Right lobe of liver (tissue), 4 donors: ENCODE results near the gene FGB.

Source experiments
- POLR2A ChIP-seq: fragments of 450-650 bp; IDR thresholded peaks from one replicate; pipeline ENCODE4 v1.6.1; 2017; ENCODE audit warnings: antibody characterized with exemption, mild to moderate bottlenecking
- TF ChIP-seq, protein P1 (sequence below), 4 donors: fragments of 200-600 bp in 3 of 4; fragments of 450-650 bp in 1 of 4; IDR thresholded peaks; one replicate each; pipeline versions ENCODE4 v1.5.1 to v1.8.0; 2016 to 2022; ENCODE audit warnings: antibody characterized with exemption in 4 of 4, mild to moderate bottlenecking in 2 of 4
- donor health status: DM: no; HTN: no; CAD: no.
- donor health status: DM: no; HTN: no; CAD: no.
- donor health status: DM: no; HTN: yes; CAD: no.

DNA sequence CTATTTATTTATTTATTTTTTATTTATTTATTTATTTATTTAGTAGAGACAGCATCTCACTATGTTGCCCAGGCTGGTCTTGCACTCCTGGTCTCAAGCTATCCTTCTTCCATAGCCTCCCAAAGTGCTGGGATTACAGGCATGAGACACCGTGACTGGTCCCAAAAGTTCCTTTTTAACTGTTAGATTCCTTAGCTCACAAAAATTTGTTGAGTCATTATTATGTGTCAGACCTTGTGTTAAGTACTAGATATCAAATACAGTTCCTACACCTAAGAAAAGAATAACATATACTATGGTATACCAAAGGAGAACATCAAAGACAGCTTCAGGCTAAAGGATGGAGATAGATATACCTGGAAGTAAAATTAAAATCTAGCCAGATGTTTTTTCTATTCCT is 16.1 kb downstream of the FGB start:
- TF ChIP-seq, protein P1, sequence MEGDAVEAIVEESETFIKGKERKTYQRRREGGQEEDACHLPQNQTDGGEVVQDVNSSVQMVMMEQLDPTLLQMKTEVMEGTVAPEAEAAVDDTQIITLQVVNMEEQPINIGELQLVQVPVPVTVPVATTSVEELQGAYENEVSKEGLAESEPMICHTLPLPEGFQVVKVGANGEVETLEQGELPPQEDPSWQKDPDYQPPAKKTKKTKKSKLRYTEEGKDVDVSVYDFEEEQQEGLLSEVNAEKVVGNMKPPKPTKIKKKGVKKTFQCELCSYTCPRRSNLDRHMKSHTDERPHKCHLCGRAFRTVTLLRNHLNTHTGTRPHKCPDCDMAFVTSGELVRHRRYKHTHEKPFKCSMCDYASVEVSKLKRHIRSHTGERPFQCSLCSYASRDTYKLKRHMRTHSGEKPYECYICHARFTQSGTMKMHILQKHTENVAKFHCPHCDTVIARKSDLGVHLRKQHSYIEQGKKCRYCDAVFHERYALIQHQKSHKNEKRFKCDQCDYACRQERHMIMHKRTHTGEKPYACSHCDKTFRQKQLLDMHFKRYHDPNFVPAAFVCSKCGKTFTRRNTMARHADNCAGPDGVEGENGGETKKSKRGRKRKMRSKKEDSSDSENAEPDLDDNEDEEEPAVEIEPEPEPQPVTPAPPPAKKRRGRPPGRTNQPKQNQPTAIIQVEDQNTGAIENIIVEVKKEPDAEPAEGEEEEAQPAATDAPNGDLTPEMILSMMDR (IDR thresholded peaks at IDR 0.05), result no peak
- no peak for TF ChIP-seq POLR2A
